ENCODE data around the gene LRPAP1.

- TF ChIP-seq CTCF (IDR thresholded peaks at IDR 0.05) (no peak), POLR2A (IDR thresholded peaks at IDR 0.05) (no peak), POLR2AphosphoS5 (IDR thresholded peaks at IDR 0.05) (no peak)
Observed at GRCh38 chr4:3492741-3493719, 39.2 kb downstream of the LRPAP1 start.

All from prostate gland (tissue), 2 donors.